Esophagus muscularis mucosa (tissue), 4 donors: Measurements from ENCODE around the gene MAFB. TPM values are rescaled to one million over a fixed set of nuclear protein-coding genes. Genes with fewer than 3 reads are reported as not detected.

ENCODE experiments used
- DNase-seq: peaks from one replicate; pipeline ENCODE4 v3.0.0-alpha.2; 2017; ENCODE audit errors: extremely low spot score
- H3K27ac ChIP-seq, 4 donors: fragments of 200-600 bp; sonication (generic); replicated peaks in 1 of 4; 1 replicate in 3 of 4; 2 replicates in 1 of 4; pipeline ENCODE4 v1.5.1; 2016 to 2019; ENCODE audit warnings: mild to moderate bottlenecking in 1 of 4
- H3K27me3 ChIP-seq, 4 donors: fragments of 200-600 bp; sonication (generic); one replicate each; pipeline versions ENCODE4 v1.5.1 to v1.6.0; 2016 to 2019
- H3K36me3 ChIP-seq, 4 donors: fragments of 200-600 bp; sonication (generic); one replicate each; pipeline ENCODE4 v1.5.1; 2016 to 2019
- H3K4me1 ChIP-seq, 4 donors: fragments of 200-600 bp; sonication (generic); one replicate each; pipeline ENCODE4 v1.5.1; 2016 to 2019
- H3K4me3 ChIP-seq, 4 donors: fragments of 200-600 bp; sonication (generic); 1 replicate in 2 of 4; 2 replicates in 2 of 4; pipeline ENCODE4 v1.5.1; 2016 to 2019; ENCODE audit warnings: mild to moderate bottlenecking in 4 of 4, moderate library complexity in 1 of 4
- H3K9me3 ChIP-seq, 4 donors: fragments of 200-600 bp; sonication (generic); 1 replicate in 3 of 4; 2 replicates in 1 of 4; pipeline ENCODE4 v1.5.1; 2016 to 2019
- CTCF ChIP-seq, 3 experiments: fragments of 200-600 bp in 2 of 3; fragments of 450-650 bp in 1 of 3; sonication (generic) in 2 of 3; IDR thresholded peaks; one replicate each; pipeline ENCODE4 v1.5.1; 2017 to 2019; ENCODE audit warnings: antibody characterized with exemption in 3 of 3, mild to moderate bottlenecking in 2 of 3, moderate library complexity in 1 of 3
- EP300 ChIP-seq: sonication (generic); formaldehyde crosslinking; IDR thresholded peaks from one replicate; pipeline ENCODE4 v1.6.1; 2017; ENCODE audit warnings: antibody characterized with exemption
- POLR2A ChIP-seq: fragments of 450-650 bp; IDR thresholded peaks from one replicate; pipeline ENCODE4 v1.6.1; 2017; ENCODE audit warnings: antibody characterized with exemption, moderate library complexity, mild to moderate bottlenecking, low read depth
- POLR2AphosphoS5 ChIP-seq, 2 donors: sonication (generic); formaldehyde crosslinking; IDR thresholded peaks; one replicate each; pipeline ENCODE4 v1.6.1; 2017; ENCODE audit warnings: antibody characterized with exemption in 2 of 2
- WGBS: methylation state at CpG from one replicate; pipeline ENCODE4 v1.1.5; 2018; 5-methylcytosine and 5-hydroxymethylcytosine counted together
- intact Hi-C: fragments of 100-400 bp; cut with DNase I; formaldehyde crosslinking; loops from one replicate; pipeline ENCODE4 v1.15.1; 2023
- total RNA-seq, 4 donors: library from RNA; depleted of rRNA; stranded (reverse); fragments of >200 nt; gene quantifications; one replicate each; pipeline versions ENCODE4 v1.1.0 to v1.2.1, GENCODE V29; 2016

Gene MAFB
- total RNA-seq, 4 donors from 2014 or later: 34.6 to 77.5 (median 37.3) TPM

GRCh38 chr20:40678286-40678875, 10.7 kb downstream of the MAFB start:
- no peak overlapping the region for H3K4me3 ChIP-seq
- TF ChIP-seq CTCF (IDR thresholded peaks at IDR 0.05): no peak
- no peaks in the 10 kb centered on the region for H3K9me3 ChIP-seq
- 77% methylated on average over 3 of the region's 3 CpGs for WGBS
- no peak for DNase-seq
- peaks cover 0 to 21% (median 0%) of the 10 kb centered on the region in 4 donors for H3K27me3 ChIP-seq
- intact Hi-C loops: no loop called here
- H3K27ac ChIP-seq: no peak overlapping the region
- H3K4me1 ChIP-seq: peaks cover 3 to 14% (median 9%) of the 10 kb centered on the region in 4 donors
- H3K36me3 ChIP-seq: no peaks in the 10 kb centered on the region

GRCh38 chr20:40677343-40677924, 11.6 kb downstream of the MAFB start:
- H3K9me3 ChIP-seq: no peaks in the 10 kb centered on the region
- TF ChIP-seq POLR2AphosphoS5 (IDR thresholded peaks at IDR 0.05): no peak
- TF ChIP-seq POLR2A: no peak
- TF ChIP-seq EP300: no peak
- no peak for TF ChIP-seq CTCF (IDR thresholded peaks at IDR 0.05)
- no peak overlapping the region for H3K4me3 ChIP-seq
- H3K36me3 ChIP-seq: no peaks in the 10 kb centered on the region
- intact Hi-C loops: no loop called here
- no peak for DNase-seq
- peaks cover 0 to 5% (median 3%) of the 10 kb centered on the region in 4 donors for H3K4me1 ChIP-seq
- no peak overlapping the region for H3K27ac ChIP-seq
- 85% methylated on average over 4 of the region's 4 CpGs for WGBS
- H3K27me3 ChIP-seq: peaks cover 0 to 15% (median 0%) of the 10 kb centered on the region in 4 donors

- Histone ChIP-seq H3K4me3 (no peak overlapping the region), H3K36me3 (no peaks in the 10 kb centered on the region), H3K27me3 (peaks cover 0 to 16% (median 0%) of the 10 kb centered on the region in 4 donors), H3K9me3 (no peaks in the 10 kb centered on the region), H3K27ac (no peak overlapping the region), H3K4me1 (no peaks in the 10 kb centered on the region)
- TF ChIP-seq EP300: no peak
- no peak for TF ChIP-seq POLR2AphosphoS5 (IDR thresholded peaks at IDR 0.05)
- TF ChIP-seq POLR2A: no peak
- TF ChIP-seq CTCF (IDR thresholded peaks at IDR 0.05): no peak
- 63% methylated on average over 7 of the region's 7 CpGs for WGBS
- intact Hi-C loops: no loop called here
- DNase-seq: no peak
Observed at GRCh38 chr20:40676491-40677269, 12.4 kb downstream of the MAFB start.

GRCh38 chr20:40675599-40676221, 13.3 kb downstream of the MAFB start:
- no peaks in the 10 kb centered on the region for H3K4me1 ChIP-seq
- peaks cover 0 to 16% (median 0%) of the 10 kb centered on the region in 4 donors for H3K27me3 ChIP-seq
- TF ChIP-seq EP300: no peak
- no peak overlapping the region for H3K27ac ChIP-seq
- no peaks in the 10 kb centered on the region for H3K9me3 ChIP-seq
- no peaks in the 10 kb centered on the region for H3K36me3 ChIP-seq
- DNase-seq: no peak
- 81% methylated on average over 5 of the region's 5 CpGs for WGBS
- H3K4me3 ChIP-seq: no peak overlapping the region
- intact Hi-C loops: no loop called here

- no peak overlapping the region for H3K4me3 ChIP-seq
- intact Hi-C loops: no loop called here
- H3K9me3 ChIP-seq: no peaks in the 10 kb centered on the region
- no peaks in the 10 kb centered on the region for H3K4me1 ChIP-seq
- H3K36me3 ChIP-seq: no peaks in the 10 kb centered on the region
- no peak for DNase-seq
- no peak overlapping the region for H3K27ac ChIP-seq
- TF ChIP-seq CTCF (IDR thresholded peaks at IDR 0.05): no peak
- TF ChIP-seq POLR2A: no peak
- no peak for TF ChIP-seq POLR2AphosphoS5 (IDR thresholded peaks at IDR 0.05)
- TF ChIP-seq EP300: no peak
- H3K27me3 ChIP-seq: peaks cover 0 to 16% (median 0%) of the 10 kb centered on the region in 4 donors
Observed at GRCh38 chr20:40673442-40673841, 15.6 kb downstream of the MAFB start.
